Measurements from ENCODE around the gene VPS39.

- TF ChIP-seq CTCF (IDR thresholded peaks at IDR 0.05) (no peak), EP300 (IDR thresholded peaks at IDR 0.05) (no peak)
These were observed 69.7 kb downstream of the VPS39 start for GRCh38 chr15:42138411-42138810.

Data from ovary (tissue), 3 donors.